Myocyte (in vitro differentiated cells): ENCODE measurements around the gene ZCCHC8. TPM values are rescaled to one million over a fixed set of nuclear protein-coding genes. Genes with fewer than 3 reads are reported as not detected.
"Not testable (repeated sequence)": the region's sequence is repeated elsewhere in the genome, so short reads cannot be mapped to it uniquely, and the experiment has no call there.

Experiments
- DNase-seq: peaks from one replicate; pipeline ENCODE4 v3.0.0-alpha.2; 2012; ENCODE audit warnings: low read depth
- total RNA-seq: library from RNA; depleted of rRNA; stranded (reverse); fragments of >200 nt; gene quantifications from 2 replicates; pipeline ENCODE4 v1.2.3, GENCODE V29; 2014

Gene ZCCHC8
- total RNA-seq, 1 donor from 2014 or later = 17.1 TPM

DNA sequence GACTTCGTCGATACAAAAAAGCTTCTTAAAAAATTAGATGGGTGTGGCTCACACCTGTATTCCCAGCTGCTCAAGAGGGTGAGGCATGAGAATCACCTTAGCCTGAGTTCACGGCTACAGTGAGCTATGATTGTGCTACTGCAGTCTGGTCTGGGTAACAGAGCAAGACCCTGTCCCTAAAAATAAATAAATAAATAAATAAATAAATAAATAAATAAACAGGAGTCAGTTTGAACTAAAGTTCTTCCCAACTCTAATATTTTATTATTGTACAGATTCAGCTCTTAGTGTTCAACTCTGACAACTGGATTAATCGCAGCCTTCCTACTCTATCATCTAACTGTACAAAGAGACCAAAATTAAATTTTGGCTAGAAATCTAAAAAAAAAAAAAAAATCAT, 65.5 kb downstream of the ZCCHC8 start:
- no peak for DNase-seq

DNA sequence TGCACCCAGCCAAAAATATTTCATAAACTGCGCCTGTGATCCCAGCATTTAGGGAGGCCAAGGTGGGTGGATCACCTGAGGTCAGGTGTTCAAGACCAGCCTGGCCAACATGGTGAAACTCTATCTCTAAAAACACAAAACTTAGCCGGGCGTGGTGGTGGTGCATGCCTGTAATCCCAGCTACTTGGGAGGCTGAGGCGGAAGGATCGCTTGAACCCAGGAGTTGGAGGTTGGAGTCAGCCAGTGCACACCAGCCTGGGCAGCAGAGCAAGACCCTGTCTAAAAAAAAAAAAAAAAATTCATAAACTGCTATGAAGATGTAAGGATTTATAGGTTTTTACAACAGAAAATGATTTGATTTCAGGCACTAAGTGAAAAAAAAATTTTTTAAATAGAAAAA, 71.7 kb downstream of the ZCCHC8 start:
- not testable (repeated sequence) for DNase-seq

- no peak for DNase-seq
Measured at GRCh38 chr12:122427403-122427802, 73.3 kb downstream of the ZCCHC8 start.

GRCh38 chr12:122423258-122424165, 77.2 kb downstream of the ZCCHC8 start:
- peak; percentile 87 for DNase-seq

DNA sequence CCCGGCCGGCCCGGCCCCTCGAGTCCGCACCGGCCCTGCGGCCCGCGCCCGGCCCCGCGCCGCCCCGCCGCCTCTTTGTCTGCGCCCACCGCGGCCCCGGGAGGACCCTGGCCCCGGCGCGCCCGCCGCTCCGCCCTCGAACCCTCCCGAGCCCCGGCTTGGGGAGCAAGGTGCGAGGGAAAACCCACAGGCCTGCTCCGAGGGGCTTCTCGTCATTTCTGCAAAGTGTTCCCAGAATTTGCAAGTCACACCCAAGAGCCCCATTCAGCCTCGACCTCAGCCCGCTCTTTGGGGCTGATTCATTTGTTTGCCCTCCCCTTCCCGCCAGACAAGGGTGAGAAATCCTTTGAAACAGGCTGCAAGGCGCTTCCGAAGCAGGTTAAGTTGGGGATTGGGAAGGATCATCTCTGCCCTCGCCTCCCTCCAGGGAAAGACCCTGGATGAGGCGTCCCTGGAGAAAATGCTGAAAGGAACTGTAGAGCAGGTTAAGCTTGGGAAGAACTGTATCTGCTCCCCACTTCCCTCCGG, 77.9 kb downstream of the ZCCHC8 start:
- peak; percentile 53 for DNase-seq

DNA sequence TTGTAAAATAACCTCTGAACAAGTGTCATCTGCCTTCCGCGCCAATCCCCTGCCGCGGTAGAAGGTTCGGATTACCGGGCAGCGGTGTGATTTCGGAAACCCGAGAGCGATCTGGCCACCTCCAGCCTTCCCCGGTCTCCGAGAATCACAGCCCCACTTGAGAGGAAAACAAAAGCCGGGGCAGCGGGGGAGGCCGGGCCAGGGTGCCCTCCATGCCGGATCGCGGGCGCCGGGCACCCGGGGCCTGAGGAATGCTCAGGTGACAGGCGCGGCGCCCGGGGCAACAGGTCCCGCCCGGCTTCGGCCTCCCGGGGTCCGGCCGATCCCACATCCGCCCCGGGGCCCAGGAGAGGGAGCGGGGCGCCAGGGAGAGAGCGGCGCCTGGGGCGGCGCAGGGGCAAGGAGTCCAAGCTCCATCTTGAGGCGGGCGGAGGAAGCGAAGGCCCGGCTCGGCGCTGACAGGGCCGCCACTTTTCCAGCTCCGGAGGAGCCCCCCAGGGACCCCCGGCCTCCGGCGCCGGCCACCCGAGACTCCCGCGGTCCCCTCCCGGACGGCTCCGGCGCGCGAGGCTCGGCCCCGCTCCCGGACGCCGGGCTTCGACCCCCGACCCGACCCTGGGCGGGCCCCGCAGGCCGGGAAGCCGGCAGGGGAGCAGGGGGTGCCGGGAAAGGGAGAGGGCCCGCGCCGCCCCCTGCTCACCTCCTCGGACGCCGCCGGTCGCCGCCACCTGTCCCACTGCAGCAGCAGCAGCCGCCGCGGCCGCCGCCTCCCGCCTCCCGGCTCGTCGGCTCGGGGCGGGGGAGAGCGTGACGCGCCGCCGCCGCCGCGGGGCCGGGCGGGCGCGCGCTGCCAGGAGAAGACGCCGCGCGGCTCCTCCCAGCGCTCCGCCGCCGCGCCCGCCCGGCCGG, 78.7 kb downstream of the ZCCHC8 start, which contains the start of gene CLIP1:
Gene CLIP1, minus strand, starts transcription at position 849 of the 909 bp plus-strand sequence. CDS start 42,217 bp downstream, outside the sequence.
- peak; percentile 80 for DNase-seq

Other genes starting within 250 kb of the ZCCHC8 start
- gene VPS33A, start 234.4 kb downstream of the ZCCHC8 start, total RNA-seq = 19.0 and 20.0 TPM in 2 replicates
- gene CLIP1, start 78.3 kb downstream of the ZCCHC8 start, total RNA-seq = 51.2 and 52.2 TPM in 2 replicates
- gene RSRC2, start 26.0 kb upstream of the ZCCHC8 start, total RNA-seq = 70.4 and 83.3 TPM in 2 replicates
- gene KNTC1, start 26.3 kb upstream of the ZCCHC8 start, total RNA-seq = 5.4 and 6.6 TPM in 2 replicates
- not detected in 2 replicates for gene HCAR2, start 202.4 kb upstream of the ZCCHC8 start, total RNA-seq
- not detected in 2 replicates for gene HCAR3, start 215.9 kb upstream of the ZCCHC8 start, total RNA-seq
- gene HCAR1, start 229.9 kb upstream of the ZCCHC8 start, total RNA-seq = not detected in 2 replicates